ENCODE measurements around the gene IVNS1ABP.

IVNS1ABP gene

GRCh38 chr1:185263780-185264179, 53.3 kb downstream of the IVNS1ABP start:
- DNase-seq (ENCODE audit: low spot score) (no peak), ATAC-seq (ENCODE audit: low read depth) (no peak)
- no peak overlapping the region for H3K4me3 ChIP-seq (ENCODE audit: severe bottlenecking)
- no peaks in the 10 kb centered on the region for H3K4me1 ChIP-seq (ENCODE audit: insufficient read depth, poor library complexity, severe bottlenecking)
- H3K27ac ChIP-seq (ENCODE audit: poor library complexity, severe bottlenecking) = no peak overlapping the region
- TF ChIP-seq CTCF (IDR thresholded peaks at IDR 0.05; ENCODE audit: poor library complexity, severe bottlenecking) = no peak
- no peaks in the 10 kb centered on the region for H3K27me3 ChIP-seq (ENCODE audit: insufficient read depth, poor library complexity, severe bottlenecking)
- H3K36me3 ChIP-seq (ENCODE audit: low read depth) = no peaks in the 10 kb centered on the region
- no peaks in the 10 kb centered on the region for H3K9me3 ChIP-seq (ENCODE audit: severe bottlenecking)

GRCh38 chr1:185263292-185263691, 53.8 kb downstream of the IVNS1ABP start:
- ATAC-seq (ENCODE audit: low read depth) (no peak), DNase-seq (ENCODE audit: low spot score) (no peak)
- Histone ChIP-seq H3K4me1 (ENCODE audit: insufficient read depth, poor library complexity, severe bottlenecking) (no peaks in the 10 kb centered on the region), H3K27ac (ENCODE audit: poor library complexity, severe bottlenecking) (no peak overlapping the region), H3K27me3 (ENCODE audit: insufficient read depth, poor library complexity, severe bottlenecking) (no peaks in the 10 kb centered on the region), H3K9me3 (ENCODE audit: severe bottlenecking) (no peaks in the 10 kb centered on the region), H3K4me3 (ENCODE audit: severe bottlenecking) (no peak overlapping the region), H3K36me3 (ENCODE audit: low read depth) (no peaks in the 10 kb centered on the region)
- TF ChIP-seq CTCF (IDR thresholded peaks at IDR 0.05; ENCODE audit: poor library complexity, severe bottlenecking) = no peak

- H3K4me1 ChIP-seq (ENCODE audit: insufficient read depth, poor library complexity, severe bottlenecking) = peaks cover 8% of the 10 kb centered on the region
- DNase-seq (ENCODE audit: low spot score) = no peak
- no peak for TF ChIP-seq CTCF (IDR thresholded peaks at IDR 0.05; ENCODE audit: poor library complexity, severe bottlenecking)
- H3K27ac ChIP-seq (ENCODE audit: poor library complexity, severe bottlenecking) = no peak overlapping the region
- no peaks in the 10 kb centered on the region for H3K36me3 ChIP-seq (ENCODE audit: low read depth)
- H3K4me3 ChIP-seq (ENCODE audit: severe bottlenecking) = no peak overlapping the region
- no peaks in the 10 kb centered on the region for H3K27me3 ChIP-seq (ENCODE audit: insufficient read depth, poor library complexity, severe bottlenecking)
- ATAC-seq (ENCODE audit: low read depth) = no peak
- no peaks in the 10 kb centered on the region for H3K9me3 ChIP-seq (ENCODE audit: severe bottlenecking)
Measured at GRCh38 chr1:185262151-185262550, 54.9 kb downstream of the IVNS1ABP start.

GRCh38 chr1:185260611-185261010, 56.4 kb downstream of the IVNS1ABP start:
- ATAC-seq (ENCODE audit: low read depth) (no peak), DNase-seq (ENCODE audit: low spot score) (no peak)
- no peak overlapping the region for H3K27ac ChIP-seq (ENCODE audit: poor library complexity, severe bottlenecking)

More at GRCh38 chr1:185260611-185261010, 56.4 kb downstream of the IVNS1ABP start:
- Histone ChIP-seq H3K4me1 (ENCODE audit: insufficient read depth, poor library complexity, severe bottlenecking) (peaks cover 8% of the 10 kb centered on the region), H3K9me3 (ENCODE audit: severe bottlenecking) (no peaks in the 10 kb centered on the region), H3K36me3 (ENCODE audit: low read depth) (no peaks in the 10 kb centered on the region), H3K4me3 (ENCODE audit: severe bottlenecking) (no peak overlapping the region), H3K27me3 (ENCODE audit: insufficient read depth, poor library complexity, severe bottlenecking) (no peaks in the 10 kb centered on the region)
- no peak for TF ChIP-seq CTCF (IDR thresholded peaks at IDR 0.05; ENCODE audit: poor library complexity, severe bottlenecking)
